HCT116 (cell line): ENCODE measurements around the gene CENPU. TPM values are rescaled to one million over a fixed set of nuclear protein-coding genes. Genes with fewer than 3 reads are reported as not detected.

Experiments used
- ATAC-seq: fragments of 200-7000 bp; cut with Tn5 transposase; 2 replicates; pipeline ENCODE4 v1.9.1; 2020; ENCODE audit warnings: mild to moderate bottlenecking, moderate library complexity
- BruUV-seq: library from RNA; stranded (reverse); fragments of 400-500 nt; replicated peaks from 2 replicates; lab custom pipeline; 2021; lab: Mats Ljungman, UMichigan
- CTCF ChIA-PET: fragments of 300-600 bp; sonication (Branson Sonifier 250); formaldehyde crosslinking; loops from one replicate; lab custom pipeline; 2021; ENCODE audit warnings: antibody characterized with exemption; lab: Charles Lee
- POLR2A ChIA-PET: fragments of 300-600, 350-600 bp; sonication (Branson Sonifier 250); formaldehyde crosslinking; loops from one replicate; lab custom pipeline; 2021; ENCODE audit warnings: antibody characterized with exemption; lab: Charles Lee
- RAD21 ChIA-PET, 2 experiments: fragments of 300-600 bp; sonication (Branson Sonifier 250); formaldehyde crosslinking; loops; one replicate each; lab custom pipeline; 2023; ENCODE audit warnings: low total read pairs in 2 of 2; ENCODE audit not compliant: uncharacterized antibody in 2 of 2, unreplicated experiment in 2 of 2, low non-redundant PET in 1 of 2; lab: Charles Lee
- DNase-seq: peaks from one replicate; pipeline ENCODE4 v3.0.0-alpha.2; 2010; ENCODE audit warnings: low read depth, low spot score
- H2AFZ ChIP-seq: fragments of 200-600 bp; shearing (Covaris generic), sonication (generic); 2 replicates; pipeline ENCODE4 v1.6.1; 2017; ENCODE audit warnings: low read depth, mixed run types, mixed read lengths, antibody characterized with exemption, low read length; ENCODE audit not compliant: poor library complexity, severe bottlenecking
- H3K27ac ChIP-seq: 2 replicates; pipeline ENCODE4 v1.5.1; 2012; ENCODE audit warnings: low read depth, low read length
- H3K27me3 ChIP-seq: fragments of 200-600 bp; sonication (generic); 2 replicates; pipeline ENCODE4 v1.6.1; 2016; ENCODE audit warnings: mixed run types, low read length, mixed read lengths; ENCODE audit not compliant: insufficient read depth
- H3K36me3 ChIP-seq, 2 experiments: fragments of 200-500 bp in 1 of 2; fragments of 200-600 bp in 1 of 2; sonication (Bioruptor generic) in 1 of 2; sonication (generic) in 1 of 2; 2 replicates each; pipeline versions ENCODE4 v1.5.1 to v1.6.1; 2014 to 2016; ENCODE audit warnings: low read length in 2 of 2, inconsistent platforms in 1 of 2, mixed read lengths in 1 of 2, mixed run types in 1 of 2; ENCODE audit not compliant: insufficient read depth in 2 of 2, control insufficient read depth in 1 of 2
- H3K4me1 ChIP-seq, 2 experiments: fragments of 200-600 bp in 1 of 2; sonication (generic) in 1 of 2; 2 replicates each; pipeline versions ENCODE4 v1.5.1 to v1.6.1; 2012 to 2017; ENCODE audit warnings: low read length in 2 of 2, inconsistent platforms in 1 of 2, mild to moderate bottlenecking in 1 of 2, mixed read lengths in 1 of 2, mixed run types in 1 of 2, moderate library complexity in 1 of 2; ENCODE audit not compliant: insufficient read depth in 2 of 2, control insufficient read depth in 1 of 2
- H3K4me2 ChIP-seq: fragments of 200-600 bp; sonication (generic); 2 replicates; pipeline ENCODE4 v1.6.1; 2017; ENCODE audit warnings: mixed run types, low read length, mixed read lengths
- H3K4me3 ChIP-seq, 2 experiments: fragments of 200-600 bp in 1 of 2; sonication (generic) in 1 of 2; replicated peaks in 1 of 2; 2 replicates each; pipeline ENCODE4 v1.5.1; 2011 to 2016; ENCODE audit warnings: low read length in 2 of 2, control low read depth in 1 of 2, low read depth in 1 of 2, mild to moderate bottlenecking in 1 of 2, mixed read lengths in 1 of 2, mixed run types in 1 of 2
- H3K79me2 ChIP-seq: fragments of 200-600 bp; sonication (generic); 2 replicates; pipeline ENCODE4 v1.6.1; 2017; ENCODE audit warnings: mild to moderate bottlenecking, mixed run types, low read length, moderate library complexity, mixed read lengths; ENCODE audit not compliant: insufficient read depth
- H3K9ac ChIP-seq: fragments of 200-600 bp; sonication (generic); 2 replicates; pipeline ENCODE4 v1.6.1; 2016; ENCODE audit warnings: low read length, mixed read lengths
- H3K9me2 ChIP-seq: fragments of 200-600 bp; sonication (generic), shearing (Covaris generic); 2 replicates; pipeline ENCODE4 v1.6.1; 2017; ENCODE audit warnings: mixed run types, mild to moderate bottlenecking, moderate library complexity; ENCODE audit not compliant: insufficient read depth
- H3K9me3 ChIP-seq, 2 experiments: fragments of 200-500 bp in 1 of 2; fragments of 200-600 bp in 1 of 2; sonication (Bioruptor generic) in 1 of 2; sonication (generic) in 1 of 2; 2 replicates each; pipeline ENCODE4 v1.6.1; 2014 to 2017; ENCODE audit warnings: low read length in 2 of 2, mixed read lengths in 2 of 2, inconsistent platforms in 1 of 2, low read depth in 1 of 2, mild to moderate bottlenecking in 1 of 2, mixed run types in 1 of 2, moderate library complexity in 1 of 2; ENCODE audit not compliant: control insufficient read depth in 1 of 2, insufficient read depth in 1 of 2
- H4K20me1 ChIP-seq: fragments of 200-600 bp; sonication (generic), shearing (Covaris generic); 2 replicates; pipeline ENCODE4 v1.6.1; 2017; ENCODE audit warnings: mixed run types, mild to moderate bottlenecking, moderate library complexity; ENCODE audit not compliant: insufficient read depth
- CBX3 ChIP-seq: IDR thresholded peaks from 2 replicates; pipeline ENCODE4 v1.6.1; 2012; ENCODE audit warnings: low read depth
- CTCF ChIP-seq, 3 experiments: fragments of 200-600 bp in 1 of 3; sonication (generic) in 1 of 3; IDR thresholded peaks in 2 of 3; conservative IDR thresholded peaks in 1 of 3; 2 replicates each; pipeline ENCODE4 v1.5.1; 2012 to 2017; ENCODE audit warnings: low read depth in 2 of 3, low read length in 2 of 3, antibody characterized with exemption in 1 of 3, borderline replicate concordance in 1 of 3, control low read depth in 1 of 3, mild to moderate bottlenecking in 1 of 3, mixed read lengths in 1 of 3, mixed run types in 1 of 3, moderate library complexity in 1 of 3; ENCODE audit not compliant: insufficient read depth in 1 of 3
- EGR1 ChIP-seq: IDR thresholded peaks from 2 replicates; pipeline ENCODE4 v1.6.1; 2012; ENCODE audit warnings: low read depth
- ELF1 ChIP-seq: IDR thresholded peaks from 2 replicates; pipeline ENCODE4 v1.6.1; 2012; ENCODE audit warnings: low read depth, borderline replicate concordance
- JUND ChIP-seq: IDR thresholded peaks from 2 replicates; pipeline ENCODE4 v1.6.1; 2012
- MAX ChIP-seq: IDR thresholded peaks from 2 replicates; pipeline ENCODE4 v1.6.1; 2012
- POLR2A ChIP-seq: IDR thresholded peaks from 2 replicates; pipeline ENCODE4 v1.7.0; 2011; ENCODE audit warnings: borderline replicate concordance; ENCODE audit not compliant: insufficient read depth, insufficient read length; ENCODE audit errors: extremely low read depth
- POLR2AphosphoS5 ChIP-seq: IDR thresholded peaks from 2 replicates; pipeline ENCODE4 v1.6.1; 2011; ENCODE audit warnings: mild to moderate bottlenecking, low read depth, low read length, moderate library complexity
- SIN3A ChIP-seq: IDR thresholded peaks from 2 replicates; pipeline ENCODE4 v1.6.1; 2012; ENCODE audit warnings: low read depth
- SP1 ChIP-seq: IDR thresholded peaks from 2 replicates; pipeline ENCODE4 v1.6.1; 2012; ENCODE audit warnings: low read depth
- SRF ChIP-seq: IDR thresholded peaks from 2 replicates; pipeline ENCODE4 v1.6.1; 2012; ENCODE audit warnings: low read depth
- TCF7L2 ChIP-seq: IDR thresholded peaks from 2 replicates; pipeline ENCODE4 v1.7.0; 2011; ENCODE audit warnings: borderline replicate concordance, inconsistent platforms; ENCODE audit not compliant: insufficient read depth, insufficient read length; ENCODE audit errors: extremely low read depth
- YY1 ChIP-seq: IDR thresholded peaks from 2 replicates; pipeline ENCODE4 v1.6.1; 2011; ENCODE audit warnings: low read length, low read depth, moderate library complexity, mild to moderate bottlenecking; ENCODE audit not compliant: insufficient replicate concordance; ENCODE audit errors: extremely low read depth
- ZNF274 ChIP-seq: fragments of 200-500 bp; sonication (Bioruptor generic); IDR thresholded peaks from 2 replicates; pipeline ENCODE4 v1.6.1; 2014; ENCODE audit warnings: mild to moderate bottlenecking, low read depth, low read length, inconsistent platforms
- intact Hi-C: fragments of 100-400 bp; cut with micrococcal nuclease; formaldehyde crosslinking; loops from 2 replicates; pipeline ENCODE4 v1.10.0; 2022
- total RNA-seq: library from RNA; stranded (reverse); gene quantifications from one replicate; pipeline ENCODE4 v1.2.1, GENCODE V29; 2021; ENCODE audit not compliant: unreplicated experiment

Gene CENPU
- total RNA-seq, 1 experiment from 2014 or later = 28.2 TPM

GRCh38 chr4:184672741-184673140 lies 61.2 kb downstream of the CENPU start (continued):
- TF ChIP-seq ZNF274 (no peak), SP1 (no peak), EGR1 (no peak), CBX3 (no peak), ELF1 (no peak), YY1 (no peak), JUND (no peak), MAX (no peak), POLR2A (no peak), POLR2AphosphoS5 (no peak)
- TF ChIP-seq, all 23 proteins: peak for 0

- CTCF ChIA-PET = no interaction called here
- no peaks in the 10 kb centered on the region for H3K36me3 ChIP-seq
- intact Hi-C loops = no loop called here
- H3K27ac ChIP-seq = no peak overlapping the region
- H4K20me1 ChIP-seq = no peaks in the 10 kb centered on the region
- no peak for ATAC-seq
- no peaks in the 10 kb centered on the region for H3K9me2 ChIP-seq
- no peaks in the 10 kb centered on the region for H3K4me1 ChIP-seq
- no peaks in the 10 kb centered on the region for H3K9me3 ChIP-seq
- POLR2A ChIA-PET = no interaction called here
- H3K27me3 ChIP-seq = no peaks in the 10 kb centered on the region
- TF ChIP-seq TCF7L2 = no peak
- TF ChIP-seq CTCF (IDR thresholded peaks at IDR 0.05 in 2 of 3, conservative IDR thresholded peaks at IDR 0.05 in 1 of 3; ENCODE audit: borderline replicate concordance in 1 of 3, insufficient read depth in 1 of 3, low read depth in 2 of 3, low read length in 2 of 3) = no peak
- TF ChIP-seq SRF = no peak
- TF ChIP-seq EGR1 = no peak
- no peak for TF ChIP-seq POLR2AphosphoS5
- TF ChIP-seq CBX3 = no peak
- no peak for TF ChIP-seq SIN3A
- TF ChIP-seq, all 23 proteins: peak for 0
- H3K4me2 ChIP-seq = no peak overlapping the region
- no TSS peak for BruUV-seq
- no peak for DNase-seq
- no peak overlapping the region for H3K9ac ChIP-seq
- H3K4me3 ChIP-seq = no peak overlapping the region
- no peak overlapping the region for H2AFZ ChIP-seq
- H3K79me2 ChIP-seq = no peaks in the 10 kb centered on the region
- RAD21 ChIA-PET = no interaction called here
Observed at GRCh38 chr4:184671101-184671500, 62.8 kb downstream of the CENPU start.
